Measurements from ENCODE around the gene NPIPA8.
"Not testable (repeated sequence)": the region's sequence is repeated elsewhere in the genome, so short reads cannot be mapped to it uniquely, and the experiment has no call there.

DNA sequence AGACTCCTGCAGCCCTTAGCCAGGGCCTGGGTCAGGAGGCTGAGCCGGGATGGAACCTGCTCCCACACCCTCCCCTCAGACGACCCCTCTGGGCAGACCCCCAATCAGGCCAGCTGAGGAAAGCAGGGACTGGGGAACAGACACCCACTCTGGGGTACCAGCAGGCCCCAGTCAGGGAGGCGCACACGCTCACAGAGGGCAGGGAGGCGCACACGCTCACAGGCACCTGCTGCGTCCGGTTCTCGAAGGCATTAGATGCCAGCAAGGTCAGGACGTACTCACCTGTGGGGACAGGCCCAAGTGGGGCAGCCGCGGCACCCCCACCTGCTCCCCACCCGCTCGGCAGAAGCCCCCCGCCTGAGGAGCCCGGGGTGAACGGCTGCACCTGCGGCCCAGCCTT lies 8.1 kb upstream of the NPIPA8 start:
- not testable (repeated sequence) for TF ChIP-seq YY1 (IDR thresholded peaks at IDR 0.05; ENCODE audit: insufficient read depth, insufficient read length); SUZ12 (IDR thresholded peaks at IDR 0.05; ENCODE audit: extremely low read depth, insufficient read depth, insufficient read length)
